GM12878 (cell line): ENCODE measurements around the gene TRUB1.

Experiments
- CTCF ChIP-seq, 3 experiments: IDR thresholded peaks in 2 of 3; conservative IDR thresholded peaks in 1 of 3; 2 replicates each; pipeline ENCODE4 v1.5.1; 2011; ENCODE audit warnings: low read depth in 3 of 3, low read length in 3 of 3, mild to moderate bottlenecking in 3 of 3, control low read depth in 2 of 3, moderate library complexity in 2 of 3, inconsistent platforms in 1 of 3, mixed read lengths in 1 of 3; ENCODE audit not compliant: control insufficient read depth in 2 of 3, insufficient read depth in 1 of 3; ENCODE audit errors: extremely low read depth in 1 of 3
- FOXM1 ChIP-seq: IDR thresholded peaks from 2 replicates; pipeline ENCODE4 v1.6.1; 2012; ENCODE audit warnings: low read depth, mild to moderate bottlenecking, inconsistent platforms, low read length, moderate library complexity
- KDM1A ChIP-seq: fragments of 200-600 bp; sonication (generic); IDR thresholded peaks from 2 replicates; pipeline ENCODE4 v1.6.1; 2016; ENCODE audit warnings: borderline replicate concordance
- RBBP5 ChIP-seq: fragments of 200-600 bp; sonication (generic); conservative IDR thresholded peaks from 2 replicates; pipeline ENCODE4 v1.6.1; 2016

GRCh38 chr10:114956466-114956865 is 18.5 kb downstream of the TRUB1 start:
- no peak for TF ChIP-seq KDM1A
- no peak for TF ChIP-seq CTCF (IDR thresholded peaks at IDR 0.05 in 2 of 3, conservative IDR thresholded peaks at IDR 0.05 in 1 of 3; ENCODE audit: control insufficient read depth in 2 of 3, extremely low read depth in 1 of 3, insufficient read depth in 1 of 3, low read depth in 3 of 3, low read length in 3 of 3)
- TF ChIP-seq FOXM1: no peak
- no peak for TF ChIP-seq RBBP5
